CD4-positive, CD25-positive, alpha-beta regulatory T cell (primary cell): Measurements from ENCODE around the gene OTP. TPM values are rescaled to one million over a fixed set of nuclear protein-coding genes. Genes with fewer than 3 reads are reported as not detected.

ENCODE experiments used
- ATAC-seq, 2 donors: fragments of 150-1000 bp; cut with Tn5 transposase; one replicate each; pipeline ENCODE4 v1.10.0; 2021; ENCODE audit warnings: low read depth in 2 of 2, moderate number of reproducible peaks in 2 of 2, moderate library complexity in 1 of 2
- DNase-seq, 3 donors: peaks; one replicate each; pipeline versions ENCODE4 v3.0.0 to v3.0.0-alpha.2; 2012 to 2022; ENCODE audit warnings: mixed read lengths in 1 of 3
- H3K27ac ChIP-seq: one replicate; pipeline ENCODE4 v1.7.0; 2013; ENCODE audit warnings: mild to moderate bottlenecking, low read length; ENCODE audit not compliant: insufficient read depth, poor library complexity, severe bottlenecking
- H3K27me3 ChIP-seq: one replicate; pipeline ENCODE4 v1.7.0; 2013; ENCODE audit warnings: low read length; ENCODE audit not compliant: control insufficient read depth, insufficient read depth
- H3K36me3 ChIP-seq: one replicate; pipeline ENCODE4 v1.7.0; 2013; ENCODE audit warnings: mild to moderate bottlenecking, low read length, moderate library complexity; ENCODE audit not compliant: control insufficient read depth, insufficient read depth
- H3K4me1 ChIP-seq: 2 replicates; pipeline ENCODE4 v1.7.0; 2013; ENCODE audit warnings: mild to moderate bottlenecking, low read length; ENCODE audit not compliant: insufficient read depth, control insufficient read depth, poor library complexity, severe bottlenecking
- H3K4me3 ChIP-seq: one replicate; pipeline ENCODE4 v1.7.0; 2013; ENCODE audit warnings: low read depth, mild to moderate bottlenecking, low read length, moderate library complexity
- H3K9me3 ChIP-seq, 2 experiments: 1 replicate in 1 of 2; 2 replicates in 1 of 2; pipeline ENCODE4 v1.7.0; 2013; ENCODE audit warnings: low read length in 2 of 2, mild to moderate bottlenecking in 1 of 2, moderate library complexity in 1 of 2; ENCODE audit not compliant: control insufficient read depth in 2 of 2
- H3K27ac Mint-ChIP-seq, 3 donors: one replicate each; pipeline ENCODE4 v1.8.0; 2020 to 2022; ENCODE audit warnings: mild to moderate bottlenecking in 3 of 3, mixed read lengths in 3 of 3, moderate library complexity in 2 of 3
- H3K27me3 Mint-ChIP-seq: one replicate; pipeline ENCODE4 v1.8.0; 2022; ENCODE audit warnings: mild to moderate bottlenecking, mixed read lengths
- H3K36me3 Mint-ChIP-seq: one replicate; pipeline ENCODE4 v1.8.0; 2020; ENCODE audit warnings: mixed read lengths
- H3K4me1 Mint-ChIP-seq, 4 donors: one replicate each; pipeline ENCODE4 v1.8.0; 2020 to 2022; ENCODE audit warnings: mixed read lengths in 4 of 4, mild to moderate bottlenecking in 1 of 4
- H3K4me3 Mint-ChIP-seq, 4 donors: one replicate each; pipeline ENCODE4 v1.8.0; 2020 to 2022; ENCODE audit warnings: mild to moderate bottlenecking in 4 of 4, mixed read lengths in 4 of 4, moderate library complexity in 3 of 4
- H3K9me3 Mint-ChIP-seq, 7 donors: one replicate each; pipeline ENCODE4 v1.8.0; 2020 to 2022; ENCODE audit warnings: mixed read lengths in 7 of 7, mild to moderate bottlenecking in 3 of 7, moderate library complexity in 2 of 7
- polyA plus RNA-seq, 4 donors: library from polyadenylated mRNA; unstranded; fragments of 300-500 nt; fragmentation: Illumina TruSeq; gene quantifications; one replicate each; pipeline ENCODE4 v1.2.3, GENCODE V29; 2021
- total RNA-seq: library from RNA; stranded (reverse); gene quantifications from one replicate; pipeline ENCODE4 v1.2.3, GENCODE V29; 2022

The OTP gene
- total and polyA plus RNA-seq, 5 donors from 2014 or later: not detected

- no peak for ATAC-seq
- peak overlapping the region in 1 of 3 donors; percentile 45 for H3K27ac Mint-ChIP-seq
- H3K36me3 ChIP-seq: no peaks in the 10 kb centered on the region
- no peak overlapping the region for H3K4me3 ChIP-seq
- DNase-seq: no peak
- H3K4me1 ChIP-seq: peaks cover 38% of the 10 kb centered on the region
- peaks cover 0 to 12% (median 3%) of the 10 kb centered on the region in 7 donors for H3K9me3 Mint-ChIP-seq
- H3K4me3 Mint-ChIP-seq: peak overlapping the region in 2 of 4 donors; percentile 19 to 70
- peaks cover 64% of the 10 kb centered on the region for H3K27me3 ChIP-seq
- peaks cover under 1 to 19% of the 10 kb centered on the region in 2 experiments for H3K9me3 ChIP-seq
- H3K36me3 Mint-ChIP-seq: peaks cover 2% of the 10 kb centered on the region
- H3K27me3 Mint-ChIP-seq: peaks cover 91% of the 10 kb centered on the region
- H3K4me1 Mint-ChIP-seq: peaks cover 11 to 47% (median 25%) of the 10 kb centered on the region in 4 donors
- no peak overlapping the region for H3K27ac ChIP-seq
Observed at GRCh38 chr5:77642738-77643653, 4.5 kb upstream of the OTP start.

DNA sequence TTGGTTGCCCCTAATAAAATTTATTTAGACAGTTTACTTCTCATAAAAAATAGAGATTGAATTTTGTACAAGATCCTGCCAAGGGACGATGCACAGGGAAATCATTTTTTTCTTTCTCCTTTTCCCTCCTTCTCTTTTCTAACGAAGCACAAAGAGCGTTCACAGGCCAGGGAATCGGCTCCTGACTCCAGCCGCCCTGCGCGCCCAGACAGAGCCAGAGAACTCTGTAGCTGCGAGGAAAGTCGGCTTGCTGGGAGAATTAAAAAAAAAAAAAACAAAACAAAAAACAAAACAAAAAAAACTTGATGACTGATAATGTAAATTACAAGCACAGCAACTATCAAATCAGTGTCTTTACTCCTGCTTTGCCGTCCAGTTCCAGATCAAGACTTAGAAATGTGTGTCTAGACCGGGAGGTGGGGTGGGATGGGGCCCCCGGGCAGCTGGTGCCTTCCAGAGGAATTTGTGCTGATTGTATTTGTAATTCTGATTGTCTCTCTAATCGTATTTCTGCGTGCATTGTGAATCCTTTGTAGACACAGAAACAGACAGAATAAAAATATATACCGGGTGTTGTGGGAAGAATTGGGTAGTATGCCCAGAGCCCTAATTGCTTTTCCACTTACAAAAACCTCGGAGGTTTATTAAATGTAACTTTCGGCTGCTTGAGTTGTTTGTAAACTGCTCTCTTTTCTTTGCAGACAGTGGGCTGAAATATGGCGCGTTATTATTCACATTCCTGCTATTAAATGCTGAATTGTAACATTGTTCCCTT is 3.6 kb upstream of the OTP start:
- peaks cover 0 to 13% (median 5%) of the 10 kb centered on the region in 7 donors for H3K9me3 Mint-ChIP-seq
- peaks cover 5 to 26% of the 10 kb centered on the region in 2 experiments for H3K9me3 ChIP-seq
- peaks cover 46% of the 10 kb centered on the region for H3K4me1 ChIP-seq
- ATAC-seq: no peak
- peaks cover 11 to 47% (median 31%) of the 10 kb centered on the region in 4 donors for H3K4me1 Mint-ChIP-seq
- peaks cover 92% of the 10 kb centered on the region for H3K27me3 Mint-ChIP-seq
- peaks cover 5% of the 10 kb centered on the region for H3K36me3 Mint-ChIP-seq
- H3K27me3 ChIP-seq: peaks cover 65% of the 10 kb centered on the region
- DNase-seq: no peak
- peak overlapping the region in 1 of 3 donors; percentile 26 for H3K27ac Mint-ChIP-seq
- H3K36me3 ChIP-seq: no peaks in the 10 kb centered on the region
- peak overlapping the region in 2 of 4 donors; percentile 7 to 46 for H3K4me3 Mint-ChIP-seq
- H3K27ac ChIP-seq: no peak overlapping the region
- no peak overlapping the region for H3K4me3 ChIP-seq

DNA sequence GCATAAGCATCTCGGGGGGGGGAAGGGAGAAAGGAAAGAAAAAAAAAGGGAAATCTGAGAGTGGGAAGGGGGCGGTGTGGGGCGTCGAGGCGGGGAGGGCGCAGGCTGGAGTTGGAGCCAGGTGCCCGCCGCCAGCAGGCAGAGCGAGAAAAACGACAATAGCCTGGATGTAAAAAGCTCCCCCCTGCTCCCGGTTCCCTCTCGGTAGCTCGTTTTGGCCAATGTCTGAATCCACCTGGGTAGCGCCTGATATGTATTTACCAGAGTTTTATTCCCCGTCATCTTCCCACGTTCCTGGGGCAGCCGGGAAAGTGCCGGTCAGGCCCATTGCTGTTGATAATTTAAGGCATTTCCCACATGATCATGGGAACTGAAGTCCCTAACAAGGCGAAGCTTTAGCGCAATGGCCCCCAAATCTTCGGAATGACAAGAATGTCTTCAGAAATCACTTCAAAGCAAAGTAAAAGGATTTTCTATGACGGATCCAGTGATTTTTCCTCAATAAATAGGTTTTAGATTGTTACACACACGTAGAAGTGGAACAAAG is 3.0 kb upstream of the OTP start:
- Histone ChIP-seq H3K36me3 (no peaks in the 10 kb centered on the region), H3K4me3 (no peak overlapping the region), H3K27ac (no peak overlapping the region), H3K4me1 (peaks cover 48% of the 10 kb centered on the region), H3K9me3 (peaks cover 5 to 33% of the 10 kb centered on the region in 2 experiments), H3K27me3 (peaks cover 65% of the 10 kb centered on the region)
- peaks cover 5% of the 10 kb centered on the region for H3K36me3 Mint-ChIP-seq
- H3K9me3 Mint-ChIP-seq: peaks cover 0 to 13% (median 5%) of the 10 kb centered on the region in 7 donors
- DNase-seq: no peak
- peaks cover 92% of the 10 kb centered on the region for H3K27me3 Mint-ChIP-seq
- H3K27ac Mint-ChIP-seq: peak overlapping the region in 2 of 3 donors; percentile 50 to 59
- no peak for ATAC-seq
- H3K4me1 Mint-ChIP-seq: peaks cover 11 to 47% (median 31%) of the 10 kb centered on the region in 4 donors
- H3K4me3 Mint-ChIP-seq: peak overlapping the region in 3 of 4 donors; percentile 26 to 81 (median 39)

DNA sequence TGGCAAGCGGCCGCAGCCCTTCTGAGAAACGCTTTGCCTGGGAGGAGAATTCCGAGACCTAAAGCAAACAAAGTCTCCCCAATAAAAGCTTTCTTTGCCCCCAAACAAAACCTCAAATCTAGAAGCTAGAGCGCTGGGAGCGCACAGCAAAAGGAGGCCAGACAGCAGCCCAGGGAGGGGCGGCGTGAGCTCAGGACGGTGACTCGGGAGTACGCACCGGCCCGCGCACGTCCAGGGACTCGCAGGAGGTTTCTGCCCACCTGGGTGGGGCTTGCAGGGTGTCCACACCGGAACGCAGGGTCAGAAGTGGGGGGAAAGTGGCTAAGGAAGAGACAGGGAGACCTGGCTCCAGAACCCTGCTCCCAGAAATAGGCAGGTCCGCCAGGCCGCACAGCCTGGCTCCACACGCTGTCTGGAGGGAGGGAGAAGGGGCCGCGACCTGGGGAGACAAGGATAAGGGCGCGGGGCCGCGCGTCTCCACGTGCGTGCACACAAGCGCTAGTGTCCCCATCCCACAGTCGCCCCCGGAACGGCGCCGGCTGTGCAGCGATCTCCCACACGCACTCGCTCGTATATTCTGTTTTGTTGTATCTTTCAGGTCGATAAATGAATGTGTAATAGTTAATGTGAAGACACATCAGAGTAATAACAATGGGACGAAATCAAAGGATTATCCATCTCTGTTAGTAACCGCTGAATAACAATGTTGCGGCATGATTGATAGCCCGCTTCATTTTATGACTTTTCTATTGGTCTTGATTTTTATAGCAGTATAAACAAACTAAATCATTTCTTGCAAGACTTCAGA is 2.3 kb upstream of the OTP start:
- H3K4me3 Mint-ChIP-seq: peak overlapping the region in 3 of 4 donors; percentile 26 to 81 (median 39)

GRCh38 chr5:77638763-77639671 is 504 bp upstream of the OTP start:
- H3K27me3 ChIP-seq: peaks cover 74% of the 10 kb centered on the region
- Mint-ChIP-seq H3K4me3 (peak overlapping the region; percentile 13 to 56 (median 26)), H3K36me3 (peaks cover 9% of the 10 kb centered on the region), H3K27me3 (peaks cover 93% of the 10 kb centered on the region), H3K9me3 (peaks cover 0 to 18% (median 7%) of the 10 kb centered on the region in 7 donors), H3K4me1 (peaks cover 9 to 40% (median 25%) of the 10 kb centered on the region in 4 donors), H3K27ac (peak overlapping the region in 1 of 3 donors; percentile 71)
- H3K4me1 ChIP-seq: peaks cover 31% of the 10 kb centered on the region
- ATAC-seq (no peak), DNase-seq (no peak)
- H3K27ac ChIP-seq: no peak overlapping the region
- no peak overlapping the region for H3K4me3 ChIP-seq
- H3K36me3 ChIP-seq: no peaks in the 10 kb centered on the region
- peaks cover 11 to 47% of the 10 kb centered on the region in 2 experiments for H3K9me3 ChIP-seq

More for the DNA sequence above, 2.3 kb upstream of the OTP start:
- H3K27ac Mint-ChIP-seq: peak overlapping the region in 1 of 3 donors; percentile 71
- H3K9me3 Mint-ChIP-seq: peaks cover 0 to 18% (median 7%) of the 10 kb centered on the region in 7 donors
- H3K27ac ChIP-seq: no peak overlapping the region
- peaks cover 11 to 52% (median 34%) of the 10 kb centered on the region in 4 donors for H3K4me1 Mint-ChIP-seq
- peaks cover 9% of the 10 kb centered on the region for H3K36me3 Mint-ChIP-seq
- H3K27me3 ChIP-seq: peaks cover 67% of the 10 kb centered on the region
- DNase-seq (no peak), ATAC-seq (no peak)
- H3K27me3 Mint-ChIP-seq: peaks cover 92% of the 10 kb centered on the region
- peaks cover 48% of the 10 kb centered on the region for H3K4me1 ChIP-seq
- no peaks in the 10 kb centered on the region for H3K36me3 ChIP-seq
- H3K9me3 ChIP-seq: peaks cover 5 to 40% of the 10 kb centered on the region in 2 experiments
- no peak overlapping the region for H3K4me3 ChIP-seq

DNA sequence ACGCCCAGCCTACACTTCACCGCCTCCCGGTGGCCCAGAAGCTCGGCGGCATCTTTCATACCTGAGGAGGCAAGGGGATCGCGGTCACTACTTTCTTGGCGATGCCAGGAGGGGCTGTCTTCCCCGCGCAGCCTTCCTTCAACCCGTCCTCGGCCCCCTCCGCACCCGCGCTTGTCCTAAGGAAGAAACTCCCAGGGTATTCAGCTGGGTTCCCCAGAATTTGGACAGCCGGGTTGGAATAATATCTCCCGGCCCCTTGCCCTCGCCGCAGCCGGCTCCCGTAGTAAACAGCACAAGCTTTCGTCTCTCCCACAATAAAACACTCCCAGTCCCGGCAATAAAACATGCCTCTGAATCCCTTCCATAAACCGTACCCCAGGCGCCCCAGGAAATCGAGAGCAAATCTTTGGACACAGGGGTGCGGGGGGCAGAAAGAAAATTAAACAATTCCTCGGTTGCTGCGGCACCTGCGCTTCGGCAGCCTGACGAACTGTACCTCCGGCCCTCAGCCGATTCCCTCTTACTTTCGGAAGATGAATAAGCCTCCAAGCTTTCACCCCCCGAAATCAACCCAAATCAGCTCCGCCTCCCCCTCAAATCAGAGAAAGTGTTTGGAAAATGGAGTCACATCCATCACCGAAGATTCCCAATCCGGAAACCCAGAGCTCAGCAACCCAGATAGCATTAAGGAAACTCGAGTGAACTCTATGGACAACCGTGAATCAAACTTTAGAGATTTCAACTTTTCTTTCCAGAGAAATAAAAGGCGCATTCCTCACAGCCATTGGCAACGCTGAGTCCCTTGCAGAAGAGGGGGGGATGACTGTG is 1.1 kb downstream of the OTP start:
- H3K36me3 Mint-ChIP-seq: peaks cover 6% of the 10 kb centered on the region

More for the DNA sequence above, 1.1 kb downstream of the OTP start:
- H3K9me3 ChIP-seq: peaks cover 16 to 54% of the 10 kb centered on the region in 2 experiments
- H3K4me3 Mint-ChIP-seq: peak overlapping the region; percentile 29 to 71 (median 50)
- peak overlapping the region; percentile 69 to 88 (median 84) for H3K27ac Mint-ChIP-seq
- H3K27ac ChIP-seq: no peak overlapping the region
- DNase-seq (no peak), ATAC-seq (no peak)
- peaks cover 93% of the 10 kb centered on the region for H3K27me3 Mint-ChIP-seq
- no peaks in the 10 kb centered on the region for H3K36me3 ChIP-seq
- H3K4me1 Mint-ChIP-seq: peaks cover 10 to 32% (median 21%) of the 10 kb centered on the region in 4 donors
- H3K9me3 Mint-ChIP-seq: peaks cover 0 to 22% (median 7%) of the 10 kb centered on the region in 7 donors
- H3K4me1 ChIP-seq: peaks cover 22% of the 10 kb centered on the region
- no peak overlapping the region for H3K4me3 ChIP-seq
- peaks cover 76% of the 10 kb centered on the region for H3K27me3 ChIP-seq
